Endothelial cell of umbilical vein (primary cell): ENCODE results near the gene NODAL.

Experiments
- CTCF ChIP-seq, 2 donors: IDR thresholded peaks; 1 replicate in 1 of 2; 2 replicates in 1 of 2; pipeline ENCODE4 v1.5.1; 2011; ENCODE audit warnings: low read length in 2 of 2, mild to moderate bottlenecking in 2 of 2, moderate library complexity in 2 of 2, control low read depth in 1 of 2, inconsistent platforms in 1 of 2, low read depth in 1 of 2; ENCODE audit not compliant: insufficient read depth in 1 of 2; ENCODE audit errors: extremely low read depth in 1 of 2
- EZH2 ChIP-seq: IDR thresholded peaks from 2 replicates; pipeline ENCODE4 v1.6.1; 2012; ENCODE audit warnings: borderline replicate concordance, low read depth, mild to moderate bottlenecking, moderate library complexity, low read length, inconsistent platforms; ENCODE audit not compliant: severe bottlenecking
- FOS ChIP-seq: IDR thresholded peaks from 2 replicates; pipeline ENCODE4 v1.6.1; 2011; ENCODE audit warnings: mild to moderate bottlenecking, low read length, moderate library complexity, borderline replicate concordance; ENCODE audit not compliant: insufficient read depth
- JUN ChIP-seq: IDR thresholded peaks from 2 replicates; pipeline ENCODE4 v1.6.1; 2011; ENCODE audit warnings: borderline replicate concordance, low read depth; ENCODE audit not compliant: insufficient read length, insufficient read depth
- MYC ChIP-seq: IDR thresholded peaks from one replicate; pipeline ENCODE4 v1.6.1; 2011; ENCODE audit warnings: mild to moderate bottlenecking, low read depth, low read length
- POLR2A ChIP-seq: IDR thresholded peaks from 2 replicates; pipeline ENCODE4 v1.6.1; 2012; ENCODE audit warnings: low read depth, mild to moderate bottlenecking, control low read depth, low read length
- POLR2AphosphoS5 ChIP-seq: IDR thresholded peaks from 2 replicates; pipeline ENCODE4 v1.6.1; 2012; ENCODE audit warnings: low read depth, mild to moderate bottlenecking, control low read depth, low read length, moderate library complexity; ENCODE audit not compliant: insufficient read depth
- TF ChIP-seq, protein P1 (sequence below): IDR thresholded peaks from 2 replicates; pipeline ENCODE4 v1.6.1; 2011; ENCODE audit not compliant: insufficient read depth, insufficient read length

GRCh38 chr10:70418229-70418628 is 23.3 kb downstream of the NODAL start:
- TF ChIP-seq CTCF (IDR thresholded peaks at IDR 0.05; ENCODE audit: extremely low read depth in 1 of 2, insufficient read depth in 1 of 2, low read depth in 1 of 2, low read length in 2 of 2) (no peak), POLR2A (no peak), MYC (no peak), EZH2 (no peak), POLR2AphosphoS5 (no peak), JUN (no peak), FOS (no peak)
- TF ChIP-seq, protein P1, sequence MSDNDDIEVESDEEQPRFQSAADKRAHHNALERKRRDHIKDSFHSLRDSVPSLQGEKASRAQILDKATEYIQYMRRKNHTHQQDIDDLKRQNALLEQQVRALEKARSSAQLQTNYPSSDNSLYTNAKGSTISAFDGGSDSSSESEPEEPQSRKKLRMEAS = no peak
